ENCODE data around the gene PRKCZ. TPM values are rescaled to one million over a fixed set of nuclear protein-coding genes. Genes with fewer than 3 reads are reported as not detected.

Gene PRKCZ
- total RNA-seq, 1 experiment from 2014 or later, result 56.8 TPM

- Histone ChIP-seq H3K36me3 (ENCODE audit: low read depth, low read length) (peaks cover 14% of the 10 kb centered on the region), H3K27me3 (ENCODE audit: low read length) (no peaks in the 10 kb centered on the region), H3K79me2 (ENCODE audit: low read length) (no peaks in the 10 kb centered on the region), H3K4me1 (ENCODE audit: insufficient read depth, low read length) (no peaks in the 10 kb centered on the region), H3K9me3 (ENCODE audit: low read length) (no peaks in the 10 kb centered on the region), H3K9me2 (replicated peaks; ENCODE audit: low read length) (no peaks in the 10 kb centered on the region), H2AFZ (ENCODE audit: low read length) (no peak overlapping the region), H3K4me3 (ENCODE audit: low read length) (no peak overlapping the region), H3K9ac (ENCODE audit: low read length) (no peak overlapping the region), H3F3A (ENCODE audit: low read length, unreplicated experiment) (no peaks in the 10 kb centered on the region), H4K20me1 (ENCODE audit: low read length) (no peaks in the 10 kb centered on the region), H3K4me2 (ENCODE audit: low read length) (no peak overlapping the region), H3K27ac (ENCODE audit: low read length) (no peak overlapping the region)
- ChIA-PET CTCF (no interaction called here), POLR2A (ENCODE audit: unreplicated experiment) (no interaction called here)
- ATAC-seq (no peak), DNase-seq (no peak)
- TF ChIP-seq EZH2phosphoT487 (IDR thresholded peaks at IDR 0.05; ENCODE audit: borderline replicate concordance, low read length), result no peak
- no peak for TF ChIP-seq CTCF (conservative IDR thresholded peaks at IDR 0.05; ENCODE audit: low read depth, low read length)
- TF ChIP-seq EZH2 (IDR thresholded peaks at IDR 0.05; ENCODE audit: low read length, unreplicated experiment), result no peak
- no TSS peak for BruUV-seq (replicated peaks)
- intact Hi-C loops (cut with micrococcal nuclease), result no loop called here
Measured at GRCh38 chr1:2155147-2155598, 105.0 kb downstream of the PRKCZ start.

GRCh38 chr1:2155788-2156187 is 105.6 kb downstream of the PRKCZ start:
- Histone ChIP-seq H4K20me1 (ENCODE audit: low read length) (no peaks in the 10 kb centered on the region), H3K27me3 (ENCODE audit: low read length) (no peaks in the 10 kb centered on the region), H3K27ac (ENCODE audit: low read length) (no peak overlapping the region), H3K9ac (ENCODE audit: low read length) (no peak overlapping the region), H3K4me2 (ENCODE audit: low read length) (no peak overlapping the region), H3K9me2 (replicated peaks; ENCODE audit: low read length) (no peaks in the 10 kb centered on the region), H3K36me3 (ENCODE audit: low read depth, low read length) (peaks cover 14% of the 10 kb centered on the region), H3K9me3 (ENCODE audit: low read length) (no peaks in the 10 kb centered on the region), H2AFZ (ENCODE audit: low read length) (no peak overlapping the region), H3K79me2 (ENCODE audit: low read length) (no peaks in the 10 kb centered on the region), H3K4me1 (ENCODE audit: insufficient read depth, low read length) (no peaks in the 10 kb centered on the region), H3F3A (ENCODE audit: low read length, unreplicated experiment) (no peaks in the 10 kb centered on the region), H3K4me3 (ENCODE audit: low read length) (no peak overlapping the region)
- no peak for ATAC-seq
- intact Hi-C loops (cut with micrococcal nuclease), result no loop called here
- ChIA-PET CTCF (no interaction called here), POLR2A (ENCODE audit: unreplicated experiment) (no interaction called here)
- no TSS peak for BruUV-seq (replicated peaks)
- TF ChIP-seq CTCF (conservative IDR thresholded peaks at IDR 0.05; ENCODE audit: low read depth, low read length) (no peak), EZH2 (IDR thresholded peaks at IDR 0.05; ENCODE audit: low read length, unreplicated experiment) (no peak), EZH2phosphoT487 (IDR thresholded peaks at IDR 0.05; ENCODE audit: borderline replicate concordance, low read length) (no peak)
- DNase-seq, result no peak

GRCh38 chr1:2156866-2157265 is 106.7 kb downstream of the PRKCZ start:
- TF ChIP-seq CTCF (conservative IDR thresholded peaks at IDR 0.05; ENCODE audit: low read depth, low read length) (no peak), EZH2phosphoT487 (IDR thresholded peaks at IDR 0.05; ENCODE audit: borderline replicate concordance, low read length) (no peak), EZH2 (IDR thresholded peaks at IDR 0.05; ENCODE audit: low read length, unreplicated experiment) (no peak)
- Histone ChIP-seq H3K79me2 (ENCODE audit: low read length) (no peaks in the 10 kb centered on the region), H3K9ac (ENCODE audit: low read length) (no peak overlapping the region), H3F3A (ENCODE audit: low read length, unreplicated experiment) (no peaks in the 10 kb centered on the region), H3K4me3 (ENCODE audit: low read length) (no peak overlapping the region), H3K36me3 (ENCODE audit: low read depth, low read length) (peaks cover 14% of the 10 kb centered on the region), H3K4me1 (ENCODE audit: insufficient read depth, low read length) (no peaks in the 10 kb centered on the region), H4K20me1 (ENCODE audit: low read length) (no peaks in the 10 kb centered on the region), H3K9me2 (replicated peaks; ENCODE audit: low read length) (no peaks in the 10 kb centered on the region), H3K9me3 (ENCODE audit: low read length) (no peaks in the 10 kb centered on the region), H3K4me2 (ENCODE audit: low read length) (no peak overlapping the region), H3K27me3 (ENCODE audit: low read length) (no peaks in the 10 kb centered on the region), H3K27ac (ENCODE audit: low read length) (no peak overlapping the region), H2AFZ (ENCODE audit: low read length) (no peak overlapping the region)
- ChIA-PET POLR2A (ENCODE audit: unreplicated experiment) (no interaction called here), CTCF (no interaction called here)
- ATAC-seq (no peak), DNase-seq (no peak)
- intact Hi-C loops (cut with micrococcal nuclease), result no loop called here
- BruUV-seq (replicated peaks), result no TSS peak

Measured in PC-3 (cell line).